Esophagus muscularis mucosa (tissue), 4 donors: ENCODE data around the gene HMBS. TPM values are rescaled to one million over a fixed set of nuclear protein-coding genes. Genes with fewer than 3 reads are reported as not detected.

Experiments used
- DNase-seq: peaks from one replicate; pipeline ENCODE4 v3.0.0-alpha.2; 2017; ENCODE audit errors: extremely low spot score
- H3K27ac ChIP-seq, 4 donors: fragments of 200-600 bp; sonication (generic); replicated peaks in 1 of 4; 1 replicate in 3 of 4; 2 replicates in 1 of 4; pipeline ENCODE4 v1.5.1; 2016 to 2019; ENCODE audit warnings: mild to moderate bottlenecking in 1 of 4
- H3K27me3 ChIP-seq, 4 donors: fragments of 200-600 bp; sonication (generic); one replicate each; pipeline versions ENCODE4 v1.5.1 to v1.6.0; 2016 to 2019
- H3K36me3 ChIP-seq, 4 donors: fragments of 200-600 bp; sonication (generic); one replicate each; pipeline ENCODE4 v1.5.1; 2016 to 2019
- H3K4me1 ChIP-seq, 4 donors: fragments of 200-600 bp; sonication (generic); one replicate each; pipeline ENCODE4 v1.5.1; 2016 to 2019
- H3K4me3 ChIP-seq, 4 donors: fragments of 200-600 bp; sonication (generic); 1 replicate in 2 of 4; 2 replicates in 2 of 4; pipeline ENCODE4 v1.5.1; 2016 to 2019; ENCODE audit warnings: mild to moderate bottlenecking in 4 of 4, moderate library complexity in 1 of 4
- H3K9me3 ChIP-seq, 4 donors: fragments of 200-600 bp; sonication (generic); 1 replicate in 3 of 4; 2 replicates in 1 of 4; pipeline ENCODE4 v1.5.1; 2016 to 2019
- CTCF ChIP-seq, 3 experiments: fragments of 200-600 bp in 2 of 3; fragments of 450-650 bp in 1 of 3; sonication (generic) in 2 of 3; IDR thresholded peaks; one replicate each; pipeline ENCODE4 v1.5.1; 2017 to 2019; ENCODE audit warnings: antibody characterized with exemption in 3 of 3, mild to moderate bottlenecking in 2 of 3, moderate library complexity in 1 of 3
- EP300 ChIP-seq: sonication (generic); formaldehyde crosslinking; IDR thresholded peaks from one replicate; pipeline ENCODE4 v1.6.1; 2017; ENCODE audit warnings: antibody characterized with exemption
- POLR2A ChIP-seq: fragments of 450-650 bp; IDR thresholded peaks from one replicate; pipeline ENCODE4 v1.6.1; 2017; ENCODE audit warnings: antibody characterized with exemption, moderate library complexity, mild to moderate bottlenecking, low read depth
- POLR2AphosphoS5 ChIP-seq, 2 donors: sonication (generic); formaldehyde crosslinking; IDR thresholded peaks; one replicate each; pipeline ENCODE4 v1.6.1; 2017; ENCODE audit warnings: antibody characterized with exemption in 2 of 2
- WGBS: methylation state at CpG from one replicate; pipeline ENCODE4 v1.1.5; 2018; 5-methylcytosine and 5-hydroxymethylcytosine counted together
- intact Hi-C: fragments of 100-400 bp; cut with DNase I; formaldehyde crosslinking; loops from one replicate; pipeline ENCODE4 v1.15.1; 2023
- total RNA-seq, 4 donors: library from RNA; depleted of rRNA; stranded (reverse); fragments of >200 nt; gene quantifications; one replicate each; pipeline versions ENCODE4 v1.1.0 to v1.2.1, GENCODE V29; 2016

HMBS gene
- total RNA-seq, 4 donors from 2014 or later, result 3.1 to 7.8 (median 6.1) TPM

GRCh38 chr11:119051440-119052162 lies 33.1 kb upstream of the HMBS start:
- no peak for TF ChIP-seq CTCF (IDR thresholded peaks at IDR 0.05)
- no peak for TF ChIP-seq EP300
- no peak for TF ChIP-seq POLR2A
- TF ChIP-seq POLR2AphosphoS5 (IDR thresholded peaks at IDR 0.05), result no peak
- H3K27me3 ChIP-seq, result no peaks in the 10 kb centered on the region
- no peak overlapping the region for H3K27ac ChIP-seq
- 89% methylated on average over 15 of the region's 17 CpGs for WGBS
- intact Hi-C loops, result no loop called here
- H3K36me3 ChIP-seq, result peaks cover 72 to 89% (median 86%) of the 10 kb centered on the region in 4 donors
- no peaks in the 10 kb centered on the region for H3K9me3 ChIP-seq
- no peak for DNase-seq
- peaks cover 7 to 20% (median 15%) of the 10 kb centered on the region in 4 donors for H3K4me1 ChIP-seq
- H3K4me3 ChIP-seq, result no peak overlapping the region

GRCh38 chr11:119052163-119052814 lies 32.4 kb upstream of the HMBS start:
- Histone ChIP-seq H3K4me3 (no peak overlapping the region), H3K4me1 (peaks cover 7 to 20% (median 15%) of the 10 kb centered on the region in 4 donors), H3K36me3 (peaks cover 67 to 82% (median 80%) of the 10 kb centered on the region in 4 donors), H3K27ac (no peak overlapping the region), H3K9me3 (no peaks in the 10 kb centered on the region), H3K27me3 (no peaks in the 10 kb centered on the region)
- no peak for DNase-seq
- intact Hi-C loops, result no loop called here
- no peak for TF ChIP-seq POLR2AphosphoS5 (IDR thresholded peaks at IDR 0.05)
- TF ChIP-seq POLR2A, result no peak
- TF ChIP-seq CTCF (IDR thresholded peaks at IDR 0.05), result no peak
- no peak for TF ChIP-seq EP300
- 92% methylated on average over 21 of the region's 23 CpGs for WGBS

- intact Hi-C loops, result no loop called here
- H3K4me1 ChIP-seq, result peaks cover 13 to 30% (median 25%) of the 10 kb centered on the region in 4 donors
- H3K36me3 ChIP-seq, result peaks cover 46 to 60% (median 58%) of the 10 kb centered on the region in 4 donors
- H3K9me3 ChIP-seq, result no peaks in the 10 kb centered on the region
- 94% methylated on average over 8 of the region's 10 CpGs for WGBS
- no peak for TF ChIP-seq POLR2A
- no peak for TF ChIP-seq POLR2AphosphoS5 (IDR thresholded peaks at IDR 0.05)
- no peak for TF ChIP-seq EP300
- TF ChIP-seq CTCF (IDR thresholded peaks at IDR 0.05), result no peak
- H3K27me3 ChIP-seq, result no peaks in the 10 kb centered on the region
- H3K27ac ChIP-seq, result no peak overlapping the region
- no peak overlapping the region for H3K4me3 ChIP-seq
- DNase-seq, result no peak
These were observed 30.3 kb upstream of the HMBS start for GRCh38 chr11:119054418-119054817.

- H3K27ac ChIP-seq, result peak overlapping the region in 3 of 4 donors; percentile 88 to 94 (median 92)
- intact Hi-C loops, result no loop called here
- 35% methylated on average over 6 of the region's 6 CpGs for WGBS
These were observed 28.8 kb upstream of the HMBS start for GRCh38 chr11:119055901-119056300.

More at GRCh38 chr11:119055901-119056300, 28.8 kb upstream of the HMBS start:
- peak overlapping the region; percentile 72 to 99 (median 98) for H3K4me3 ChIP-seq
- H3K4me1 ChIP-seq, result peaks cover 13 to 30% (median 25%) of the 10 kb centered on the region in 4 donors
- H3K27me3 ChIP-seq, result no peaks in the 10 kb centered on the region
- DNase-seq, result no peak
- H3K9me3 ChIP-seq, result no peaks in the 10 kb centered on the region
- peaks cover 34 to 47% (median 45%) of the 10 kb centered on the region in 4 donors for H3K36me3 ChIP-seq
- no peak for TF ChIP-seq POLR2AphosphoS5 (IDR thresholded peaks at IDR 0.05)
- no peak for TF ChIP-seq EP300
- no peak for TF ChIP-seq CTCF (IDR thresholded peaks at IDR 0.05)
- no peak for TF ChIP-seq POLR2A
